Stomach (tissue), 4 donors: ENCODE data around the gene DNAI4.

ENCODE experiments used
- EP300 ChIP-seq: sonication (generic); formaldehyde crosslinking; IDR thresholded peaks from one replicate; pipeline ENCODE4 v1.6.1; 2017; ENCODE audit warnings: antibody characterized with exemption
- POLR2A ChIP-seq, 4 donors: fragments of 450-650 bp; IDR thresholded peaks; one replicate each; pipeline ENCODE4 v1.6.1; 2016; ENCODE audit warnings: antibody characterized with exemption in 4 of 4, control low read depth in 2 of 4, mild to moderate bottlenecking in 1 of 4, moderate library complexity in 1 of 4
- POLR2AphosphoS5 ChIP-seq, 3 donors: sonication (generic); formaldehyde crosslinking; IDR thresholded peaks; one replicate each; pipeline ENCODE4 v1.6.1; 2016; ENCODE audit warnings: antibody characterized with exemption in 3 of 3
- TF ChIP-seq, protein P1 (sequence below), 7 experiments: fragments of 450-650 bp in 4 of 7; fragments of 200-600 bp in 3 of 7; sonication (generic) in 3 of 7; IDR thresholded peaks; one replicate each; pipeline ENCODE4 v1.5.1; 2016 to 2019; ENCODE audit warnings: antibody characterized with exemption in 7 of 7, control low read depth in 2 of 7, mild to moderate bottlenecking in 1 of 7

- TF ChIP-seq, protein P1, sequence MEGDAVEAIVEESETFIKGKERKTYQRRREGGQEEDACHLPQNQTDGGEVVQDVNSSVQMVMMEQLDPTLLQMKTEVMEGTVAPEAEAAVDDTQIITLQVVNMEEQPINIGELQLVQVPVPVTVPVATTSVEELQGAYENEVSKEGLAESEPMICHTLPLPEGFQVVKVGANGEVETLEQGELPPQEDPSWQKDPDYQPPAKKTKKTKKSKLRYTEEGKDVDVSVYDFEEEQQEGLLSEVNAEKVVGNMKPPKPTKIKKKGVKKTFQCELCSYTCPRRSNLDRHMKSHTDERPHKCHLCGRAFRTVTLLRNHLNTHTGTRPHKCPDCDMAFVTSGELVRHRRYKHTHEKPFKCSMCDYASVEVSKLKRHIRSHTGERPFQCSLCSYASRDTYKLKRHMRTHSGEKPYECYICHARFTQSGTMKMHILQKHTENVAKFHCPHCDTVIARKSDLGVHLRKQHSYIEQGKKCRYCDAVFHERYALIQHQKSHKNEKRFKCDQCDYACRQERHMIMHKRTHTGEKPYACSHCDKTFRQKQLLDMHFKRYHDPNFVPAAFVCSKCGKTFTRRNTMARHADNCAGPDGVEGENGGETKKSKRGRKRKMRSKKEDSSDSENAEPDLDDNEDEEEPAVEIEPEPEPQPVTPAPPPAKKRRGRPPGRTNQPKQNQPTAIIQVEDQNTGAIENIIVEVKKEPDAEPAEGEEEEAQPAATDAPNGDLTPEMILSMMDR (IDR thresholded peaks at IDR 0.05): no peak
- TF ChIP-seq POLR2A (IDR thresholded peaks at IDR 0.05) (no peak), POLR2AphosphoS5 (IDR thresholded peaks at IDR 0.05) (no peak), EP300 (no peak)
These were observed 18.8 kb upstream of the DNAI4 start for GRCh38 chr1:66943361-66943969.
